Measurements from ENCODE around the gene ZNF664.
"Not testable (repeated sequence)": the region's sequence is repeated elsewhere in the genome, so short reads cannot be mapped to it uniquely, and the experiment has no call there.

DNA sequence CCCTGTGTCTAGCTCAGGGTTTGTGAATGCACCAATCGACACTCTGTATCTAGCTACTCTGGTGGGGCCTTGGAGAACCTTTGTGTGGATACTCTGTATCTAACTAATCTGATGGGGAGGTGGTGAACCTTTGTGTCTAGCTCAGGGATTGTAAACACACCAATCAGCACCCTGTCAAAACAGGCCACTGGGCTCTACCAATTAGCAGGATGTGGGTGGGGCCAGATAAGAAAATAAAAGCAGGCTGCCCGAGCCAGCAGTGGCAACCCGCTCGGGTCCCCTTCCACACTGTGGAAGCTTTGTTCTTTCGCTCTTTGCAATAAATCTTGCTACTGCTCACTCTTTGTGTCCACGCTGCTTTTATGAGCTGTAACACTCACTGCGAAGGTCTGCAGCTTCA lies 25.5 kb upstream of the ZNF664 start:
- TF ChIP-seq TAF1 (IDR thresholded peaks at IDR 0.05; ENCODE audit: low read depth); MXI1 (conservative IDR thresholded peaks at IDR 0.05; ENCODE audit: poor library complexity, severe bottlenecking); EZH2 (IDR thresholded peaks at IDR 0.05; ENCODE audit: borderline replicate concordance, insufficient read depth, low read length, poor library complexity, severe bottlenecking): not testable (repeated sequence)
- TF ChIP-seq, protein P1, sequence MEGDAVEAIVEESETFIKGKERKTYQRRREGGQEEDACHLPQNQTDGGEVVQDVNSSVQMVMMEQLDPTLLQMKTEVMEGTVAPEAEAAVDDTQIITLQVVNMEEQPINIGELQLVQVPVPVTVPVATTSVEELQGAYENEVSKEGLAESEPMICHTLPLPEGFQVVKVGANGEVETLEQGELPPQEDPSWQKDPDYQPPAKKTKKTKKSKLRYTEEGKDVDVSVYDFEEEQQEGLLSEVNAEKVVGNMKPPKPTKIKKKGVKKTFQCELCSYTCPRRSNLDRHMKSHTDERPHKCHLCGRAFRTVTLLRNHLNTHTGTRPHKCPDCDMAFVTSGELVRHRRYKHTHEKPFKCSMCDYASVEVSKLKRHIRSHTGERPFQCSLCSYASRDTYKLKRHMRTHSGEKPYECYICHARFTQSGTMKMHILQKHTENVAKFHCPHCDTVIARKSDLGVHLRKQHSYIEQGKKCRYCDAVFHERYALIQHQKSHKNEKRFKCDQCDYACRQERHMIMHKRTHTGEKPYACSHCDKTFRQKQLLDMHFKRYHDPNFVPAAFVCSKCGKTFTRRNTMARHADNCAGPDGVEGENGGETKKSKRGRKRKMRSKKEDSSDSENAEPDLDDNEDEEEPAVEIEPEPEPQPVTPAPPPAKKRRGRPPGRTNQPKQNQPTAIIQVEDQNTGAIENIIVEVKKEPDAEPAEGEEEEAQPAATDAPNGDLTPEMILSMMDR (IDR thresholded peaks at IDR 0.05; ENCODE audit: poor library complexity, severe bottlenecking) = not testable (repeated sequence)
